BLaER1 (cell line): Measurements from ENCODE around the gene GMDS.

Source experiments
- H3K27ac ChIP-seq: shearing (Covaris generic); formaldehyde crosslinking; 2 replicates; pipeline ENCODE4 v1.8.1; 2022
- H3K27me3 ChIP-seq: shearing (Covaris generic); formaldehyde crosslinking; 2 replicates; pipeline ENCODE4 v1.8.1; 2022
- H3K36me3 ChIP-seq: shearing (Covaris generic); formaldehyde crosslinking; 2 replicates; pipeline ENCODE4 v1.8.1; 2022
- H3K4me1 ChIP-seq: shearing (Covaris generic); formaldehyde crosslinking; 2 replicates; pipeline ENCODE4 v1.8.1; 2022
- H3K4me2 ChIP-seq: shearing (Covaris generic); formaldehyde crosslinking; 2 replicates; pipeline ENCODE4 v1.8.1; 2022
- H3K4me3 ChIP-seq: shearing (Covaris generic); formaldehyde crosslinking; 2 replicates; pipeline ENCODE4 v1.8.1; 2022
- H3K9ac ChIP-seq: shearing (Covaris generic); formaldehyde crosslinking; 2 replicates; pipeline ENCODE4 v1.8.1; 2022
- H3K9me3 ChIP-seq: shearing (Covaris generic); formaldehyde crosslinking; 2 replicates; pipeline ENCODE4 v1.8.1; 2022
- H4K20me1 ChIP-seq: shearing (Covaris generic); formaldehyde crosslinking; 2 replicates; pipeline ENCODE4 v1.8.1; 2022
- Cebpa-rat ChIP-seq: shearing (Covaris generic); IDR thresholded peaks from 2 replicates; pipeline ENCODE4 v1.8.1; 2022

GMDS gene

DNA sequence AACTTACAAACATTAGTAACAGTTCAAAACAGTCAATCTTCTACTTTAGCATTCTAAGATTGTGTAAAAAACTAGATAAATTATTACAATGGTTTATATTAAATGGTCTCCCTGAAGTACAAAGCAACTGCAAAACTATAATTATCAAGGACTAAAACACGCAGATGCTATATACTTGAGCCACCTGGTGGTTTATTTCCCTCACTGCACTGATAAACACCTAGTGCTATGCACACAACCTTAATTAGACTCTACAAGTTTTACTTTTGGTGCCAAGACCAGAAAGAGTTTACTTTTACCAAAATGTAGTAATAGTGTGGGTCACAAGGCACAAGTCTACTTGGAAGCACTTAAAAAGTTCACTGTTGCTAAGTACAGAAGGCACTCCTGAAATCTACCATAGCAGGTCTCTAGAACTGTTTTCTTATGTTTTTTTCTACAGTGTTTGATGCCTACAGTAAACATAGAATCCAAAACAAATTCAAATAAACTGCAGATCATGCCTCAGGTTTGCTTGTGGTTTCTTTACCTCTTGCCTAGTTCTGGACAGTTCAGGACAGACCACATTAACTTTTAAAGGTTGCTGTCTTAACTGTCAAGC lies 49.2 kb downstream of the GMDS start:
- no peak overlapping the region for H3K4me2 ChIP-seq
- H3K27me3 ChIP-seq: no peaks in the 10 kb centered on the region
- H3K4me1 ChIP-seq: peaks cover 7% of the 10 kb centered on the region
- no peak overlapping the region for H3K9ac ChIP-seq
- H3K9me3 ChIP-seq: peaks cover 19% of the 10 kb centered on the region
- no peak overlapping the region for H3K4me3 ChIP-seq
- H4K20me1 ChIP-seq: peaks cover 52% of the 10 kb centered on the region
- no peak for TF ChIP-seq Cebpa-rat
- peaks cover 12% of the 10 kb centered on the region; the same call in 1 of the 2 replicates for H3K36me3 ChIP-seq
- no peak overlapping the region for H3K27ac ChIP-seq

DNA sequence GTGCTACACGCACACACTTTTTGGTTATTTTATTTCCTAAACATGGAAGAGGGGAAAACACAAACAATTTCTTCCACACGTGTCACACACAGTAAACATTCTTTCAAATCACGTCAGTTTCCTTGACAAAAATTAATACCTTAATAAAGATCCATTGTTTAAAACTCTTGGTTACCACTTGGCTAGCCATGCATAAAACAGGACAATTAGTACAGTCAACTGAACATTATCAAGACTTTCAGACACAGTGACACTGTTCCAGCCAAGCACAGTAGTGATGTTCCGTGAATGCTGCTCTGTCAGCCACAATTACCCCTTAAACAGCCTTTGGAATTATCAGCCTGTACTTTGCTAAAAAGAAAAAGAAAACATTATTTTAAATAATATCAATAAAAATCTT lies 50.8 kb downstream of the GMDS start:
- Histone ChIP-seq H3K4me3 (no peak overlapping the region), H3K4me2 (peak overlapping the region; percentile 8), H3K9ac (no peak overlapping the region), H3K27me3 (no peaks in the 10 kb centered on the region), H3K9me3 (peaks cover 19% of the 10 kb centered on the region), H4K20me1 (peaks cover 45% of the 10 kb centered on the region), H3K36me3 (peaks cover 12% of the 10 kb centered on the region; the same call in 1 of the 2 replicates), H3K4me1 (peaks cover 7% of the 10 kb centered on the region), H3K27ac (no peak overlapping the region)
- no peak for TF ChIP-seq Cebpa-rat

DNA sequence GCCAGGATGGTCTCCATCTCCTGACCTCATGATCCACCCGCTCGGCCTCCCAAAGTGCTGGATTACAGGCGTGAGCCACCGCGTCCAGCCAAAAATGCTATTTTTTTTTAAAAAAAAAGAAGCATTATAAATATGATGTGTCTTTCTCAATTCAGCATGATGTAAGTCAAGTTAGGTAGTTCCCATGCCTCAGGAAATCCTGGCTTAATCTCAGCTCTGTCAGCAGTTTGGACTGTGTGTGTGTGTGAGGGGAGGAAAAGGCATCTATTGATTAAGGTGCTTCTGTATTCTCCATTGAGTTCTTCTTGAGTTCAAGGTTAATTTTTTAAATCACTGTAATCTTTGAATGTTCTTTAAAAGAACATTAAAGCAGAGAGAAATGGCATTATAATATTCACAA lies 51.5 kb downstream of the GMDS start:
- H3K9me3 ChIP-seq: peaks cover 19% of the 10 kb centered on the region
- no peak overlapping the region for H3K4me2 ChIP-seq
- H3K27me3 ChIP-seq: no peaks in the 10 kb centered on the region
- H3K4me1 ChIP-seq: peaks cover 7% of the 10 kb centered on the region
- no peak overlapping the region for H3K4me3 ChIP-seq
- peaks cover 12% of the 10 kb centered on the region; the same call in 1 of the 2 replicates for H3K36me3 ChIP-seq
- no peak overlapping the region for H3K9ac ChIP-seq
- H4K20me1 ChIP-seq: peaks cover 45% of the 10 kb centered on the region
- TF ChIP-seq Cebpa-rat: no peak
- no peak overlapping the region for H3K27ac ChIP-seq

DNA sequence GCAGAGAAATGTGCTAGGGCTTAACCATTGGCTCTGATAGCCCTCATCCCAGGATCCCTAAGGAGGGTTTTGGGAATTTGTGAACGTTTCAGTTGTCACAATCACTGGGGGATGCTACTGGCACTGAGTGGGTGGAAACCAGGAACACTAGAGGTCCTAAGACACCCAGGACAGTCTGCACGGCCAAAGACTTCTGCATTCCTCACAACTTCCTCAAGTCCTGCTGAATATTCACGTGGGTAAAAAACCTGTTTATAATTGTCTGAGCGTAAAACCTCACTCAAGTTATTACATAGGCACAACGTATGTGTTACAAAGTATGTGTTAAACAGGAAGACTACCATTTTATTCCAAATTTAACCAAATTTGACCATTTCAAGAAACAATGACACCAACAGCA lies 52.4 kb downstream of the GMDS start:
- Histone ChIP-seq H3K27ac (no peak overlapping the region), H4K20me1 (peaks cover 46% of the 10 kb centered on the region), H3K27me3 (no peaks in the 10 kb centered on the region), H3K4me3 (no peak overlapping the region), H3K36me3 (peaks cover 12% of the 10 kb centered on the region; the same call in 1 of the 2 replicates), H3K4me2 (no peak overlapping the region), H3K9ac (no peak overlapping the region), H3K9me3 (peaks cover 19% of the 10 kb centered on the region), H3K4me1 (peaks cover 7% of the 10 kb centered on the region)
- no peak for TF ChIP-seq Cebpa-rat

DNA sequence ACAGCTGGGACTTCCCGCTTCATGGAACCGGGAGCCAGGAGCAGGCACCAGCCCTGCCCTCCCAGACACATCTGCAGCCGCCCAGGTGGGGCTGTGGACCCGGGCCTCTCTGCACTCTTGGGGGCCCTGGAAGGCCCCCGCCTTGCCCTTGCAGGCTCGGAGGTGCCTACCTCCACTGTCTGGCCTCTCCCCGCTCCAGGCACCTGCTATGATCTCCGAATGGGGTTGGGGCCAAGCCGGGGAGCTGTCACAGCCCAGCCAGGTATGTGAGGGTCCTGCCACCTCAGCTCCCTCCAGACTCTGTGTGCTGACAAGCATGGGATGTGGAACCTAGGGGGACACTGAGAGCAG lies 54.0 kb downstream of the GMDS start:
- Histone ChIP-seq H3K27me3 (no peaks in the 10 kb centered on the region), H3K9ac (no peak overlapping the region), H3K4me1 (peaks cover 7% of the 10 kb centered on the region), H3K9me3 (peaks cover 19% of the 10 kb centered on the region), H3K36me3 (peaks cover 12% of the 10 kb centered on the region; the same call in 1 of the 2 replicates), H3K4me3 (no peak overlapping the region), H4K20me1 (peaks cover 40% of the 10 kb centered on the region), H3K27ac (no peak overlapping the region), H3K4me2 (no peak overlapping the region)
- no peak for TF ChIP-seq Cebpa-rat

DNA sequence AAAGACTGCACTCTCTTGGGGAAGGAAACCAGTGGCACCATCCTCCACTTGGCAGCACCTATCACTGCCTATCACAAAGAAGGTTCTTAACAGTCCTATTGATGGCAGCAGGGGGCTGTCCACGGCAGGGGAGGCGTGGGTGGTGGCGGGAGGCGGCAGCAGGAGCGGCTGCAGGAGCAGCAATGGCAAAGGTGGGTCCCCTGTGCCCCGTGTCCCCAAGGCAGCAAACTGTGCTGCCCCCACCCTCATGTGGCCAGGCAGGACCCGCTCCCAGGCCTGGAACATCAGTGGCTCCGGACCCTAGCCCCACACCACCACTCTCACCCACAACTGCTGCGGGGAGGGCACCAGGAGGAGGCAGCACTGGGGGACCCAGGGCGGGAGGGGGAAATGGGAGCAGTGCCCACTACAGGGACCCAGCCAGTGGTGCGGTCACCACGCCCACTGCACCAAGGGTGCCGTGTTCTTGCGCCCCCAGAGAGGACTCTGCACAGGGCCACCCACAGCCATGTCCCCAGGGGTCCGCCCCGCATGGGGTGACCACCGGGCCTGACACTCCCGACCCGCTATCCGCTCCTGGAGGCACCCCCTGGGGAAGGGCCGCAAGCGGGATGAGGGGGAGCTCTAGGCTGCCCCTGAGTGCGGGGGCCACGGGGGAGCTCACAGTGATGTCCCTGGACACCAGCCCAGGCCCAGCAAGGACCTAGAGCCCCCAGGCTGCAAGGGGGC lies 54.6 kb downstream of the GMDS start:
- H3K4me2 ChIP-seq: no peak overlapping the region
- TF ChIP-seq Cebpa-rat: no peak
- H3K9ac ChIP-seq: no peak overlapping the region
- peaks cover 38% of the 10 kb centered on the region for H4K20me1 ChIP-seq
- H3K4me1 ChIP-seq: peaks cover 7% of the 10 kb centered on the region
- no peak overlapping the region for H3K4me3 ChIP-seq
- H3K36me3 ChIP-seq: peaks cover 12% of the 10 kb centered on the region; the same call in 1 of the 2 replicates
- no peak overlapping the region for H3K27ac ChIP-seq
- H3K27me3 ChIP-seq: no peaks in the 10 kb centered on the region
- H3K9me3 ChIP-seq: peaks cover 19% of the 10 kb centered on the region

DNA sequence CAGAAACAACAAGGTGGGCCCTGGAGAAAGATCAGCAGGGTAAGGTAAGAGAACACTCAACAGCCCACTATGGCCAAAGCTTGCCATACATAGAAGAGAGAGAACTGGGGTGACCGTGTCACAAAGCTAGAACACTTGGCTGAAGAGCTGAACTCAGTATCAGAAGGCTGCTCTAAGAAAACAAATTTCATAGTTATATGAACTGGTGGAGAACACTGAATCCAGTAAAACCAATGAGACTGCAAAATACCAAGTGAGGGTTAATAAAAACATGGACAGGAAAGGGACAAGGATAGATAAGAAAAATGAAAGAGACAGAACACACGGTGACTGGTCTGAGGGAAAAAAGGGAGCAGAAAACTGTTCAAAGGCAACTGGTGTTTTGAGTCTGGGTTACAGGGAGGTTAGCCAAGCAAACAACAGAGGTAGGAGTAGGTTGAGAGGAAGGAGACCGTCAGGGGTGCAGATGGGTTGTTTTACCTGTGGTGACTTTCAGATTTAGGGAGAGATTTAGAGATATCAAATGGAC lies 56.5 kb downstream of the GMDS start:
- Histone ChIP-seq H3K27me3 (no peaks in the 10 kb centered on the region), H4K20me1 (peaks cover 28% of the 10 kb centered on the region), H3K36me3 (peaks cover 12% of the 10 kb centered on the region; the same call in 1 of the 2 replicates), H3K9ac (no peak overlapping the region), H3K4me3 (no peak overlapping the region), H3K27ac (no peak overlapping the region), H3K9me3 (peaks cover 19% of the 10 kb centered on the region), H3K4me1 (no peaks in the 10 kb centered on the region), H3K4me2 (no peak overlapping the region)
- TF ChIP-seq Cebpa-rat: no peak

DNA sequence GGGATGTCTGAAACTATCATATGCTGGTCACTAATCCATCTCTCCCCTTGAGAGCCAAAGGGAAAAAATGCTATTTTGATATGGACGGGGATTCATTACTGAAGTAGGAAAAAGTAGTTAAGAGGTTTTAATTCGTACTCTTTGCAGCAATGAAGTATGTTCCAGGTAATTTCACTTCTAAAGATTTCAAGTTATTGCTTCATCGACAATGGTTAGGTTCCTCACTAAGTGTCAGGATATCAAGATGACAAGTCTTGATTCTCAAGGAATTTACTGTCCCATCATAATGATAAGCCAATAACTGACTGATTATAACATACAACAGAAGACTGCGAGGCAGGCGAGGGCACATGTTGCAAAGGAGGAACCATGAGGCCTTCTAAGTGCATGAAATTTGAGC lies 57.0 kb downstream of the GMDS start:
- no peak overlapping the region for H3K4me3 ChIP-seq
- H3K9me3 ChIP-seq: peaks cover 19% of the 10 kb centered on the region
- no peak overlapping the region for H3K27ac ChIP-seq
- H3K4me2 ChIP-seq: no peak overlapping the region
- no peaks in the 10 kb centered on the region for H3K4me1 ChIP-seq
- H3K36me3 ChIP-seq: peaks cover 12% of the 10 kb centered on the region; the same call in 1 of the 2 replicates
- no peak overlapping the region for H3K9ac ChIP-seq
- H4K20me1 ChIP-seq: peaks cover 28% of the 10 kb centered on the region
- TF ChIP-seq Cebpa-rat: no peak
- no peaks in the 10 kb centered on the region for H3K27me3 ChIP-seq

DNA sequence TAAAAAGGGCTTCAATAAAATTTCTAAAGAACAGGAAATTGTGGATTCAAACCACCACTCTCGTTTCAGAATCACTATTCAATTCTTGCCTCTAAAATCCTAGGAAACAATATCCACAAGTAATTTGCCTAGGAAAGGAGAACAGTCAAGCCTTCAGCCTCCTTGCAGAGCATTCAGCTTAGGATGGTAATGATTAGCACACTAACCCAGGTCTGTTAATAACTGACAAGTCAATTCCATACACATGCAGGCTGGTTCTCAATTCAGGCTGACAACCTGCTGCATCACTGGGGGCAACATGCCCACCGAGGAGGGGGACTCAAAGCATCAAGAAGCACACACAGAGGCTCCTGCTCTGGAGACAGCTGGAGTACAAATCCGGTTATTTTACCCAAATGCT lies 57.6 kb downstream of the GMDS start:
- Histone ChIP-seq H3K36me3 (peaks cover 12% of the 10 kb centered on the region; the same call in 1 of the 2 replicates), H3K27ac (no peak overlapping the region), H3K4me3 (no peak overlapping the region), H3K4me2 (no peak overlapping the region), H3K9me3 (peaks cover 16% of the 10 kb centered on the region), H3K4me1 (no peaks in the 10 kb centered on the region), H3K27me3 (no peaks in the 10 kb centered on the region), H3K9ac (no peak overlapping the region), H4K20me1 (peaks cover 30% of the 10 kb centered on the region)
- no peak for TF ChIP-seq Cebpa-rat

DNA sequence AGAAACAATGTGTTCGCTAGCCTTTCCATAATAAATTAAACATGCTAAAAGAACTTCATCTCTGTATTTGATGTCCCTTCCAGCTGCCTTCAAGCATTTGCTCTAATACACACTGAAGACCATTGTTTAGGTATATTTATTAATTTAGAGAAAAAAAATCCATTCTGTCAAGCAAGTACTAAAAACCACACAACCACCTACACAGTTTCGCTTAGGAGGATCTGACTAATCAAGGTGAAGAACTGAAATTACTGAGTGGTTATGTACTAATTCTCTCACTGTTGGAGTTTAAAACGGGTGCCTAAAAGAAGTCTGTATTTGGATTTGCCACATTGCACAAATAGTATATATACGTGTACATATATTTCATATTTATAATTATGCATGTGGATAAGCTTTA lies 58.9 kb downstream of the GMDS start:
- Histone ChIP-seq H3K4me2 (no peak overlapping the region), H4K20me1 (peaks cover 43% of the 10 kb centered on the region), H3K36me3 (peaks cover under 1% of the 10 kb centered on the region; the same call in 1 of the 2 replicates), H3K27me3 (no peaks in the 10 kb centered on the region), H3K4me3 (no peak overlapping the region), H3K9ac (no peak overlapping the region), H3K9me3 (peaks cover 3% of the 10 kb centered on the region), H3K27ac (no peak overlapping the region), H3K4me1 (no peaks in the 10 kb centered on the region)
- no peak for TF ChIP-seq Cebpa-rat
